ENCODE results near the gene GPR183.

The GPR183 gene

GRCh38 chr13:99271249-99271648 is 36.0 kb downstream of the GPR183 start:
- no peak for DNase-seq (ENCODE audit: low read depth in 1 of 2, low spot score in 1 of 2)

DNA sequence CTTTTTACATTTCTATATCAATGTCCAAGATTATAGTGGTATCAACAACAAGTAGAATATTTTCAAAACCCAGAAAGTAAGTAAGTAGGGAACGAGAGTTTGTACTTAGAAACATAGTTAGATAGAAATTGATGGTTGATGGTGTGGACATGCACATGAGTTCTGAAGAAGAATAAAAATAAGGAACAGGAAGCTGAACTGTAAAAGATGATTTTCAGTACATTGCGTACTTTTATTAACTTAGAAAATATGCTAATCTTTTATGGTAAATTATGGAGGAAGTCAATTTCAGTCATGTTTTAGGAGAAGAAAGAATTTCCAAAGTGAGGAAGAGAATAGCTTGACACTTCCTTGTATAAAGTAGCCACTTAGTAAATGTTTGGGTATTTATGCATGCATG is 36.7 kb downstream of the GPR183 start:
- no peak for DNase-seq (ENCODE audit: low read depth in 1 of 2, low spot score in 1 of 2)

GRCh38 chr13:99269627-99270241 is 37.5 kb downstream of the GPR183 start:
- no peak for DNase-seq (ENCODE audit: low read depth in 1 of 2, low spot score in 1 of 2)

DNA sequence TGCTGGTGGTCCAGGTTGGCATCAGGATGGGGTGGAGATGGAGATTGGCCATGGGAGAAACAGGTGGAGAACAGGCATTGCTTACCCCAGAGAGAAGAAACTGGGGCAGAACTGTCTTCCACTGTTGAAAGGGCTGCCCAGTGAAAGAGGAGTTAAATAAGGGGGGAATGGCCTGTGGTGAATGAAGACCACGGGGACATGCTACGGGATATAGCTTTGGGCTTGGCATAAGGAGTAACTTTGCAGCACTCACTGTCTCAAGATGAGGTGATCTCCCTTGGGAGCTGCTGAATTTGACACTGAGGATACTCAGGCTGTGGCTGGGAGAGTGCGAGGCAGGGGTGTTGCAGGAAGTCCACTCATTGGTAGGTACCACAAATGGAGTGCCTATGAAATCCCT is 38.4 kb downstream of the GPR183 start:
- DNase-seq (ENCODE audit: low read depth in 1 of 2, low spot score in 1 of 2), result no peak

DNA sequence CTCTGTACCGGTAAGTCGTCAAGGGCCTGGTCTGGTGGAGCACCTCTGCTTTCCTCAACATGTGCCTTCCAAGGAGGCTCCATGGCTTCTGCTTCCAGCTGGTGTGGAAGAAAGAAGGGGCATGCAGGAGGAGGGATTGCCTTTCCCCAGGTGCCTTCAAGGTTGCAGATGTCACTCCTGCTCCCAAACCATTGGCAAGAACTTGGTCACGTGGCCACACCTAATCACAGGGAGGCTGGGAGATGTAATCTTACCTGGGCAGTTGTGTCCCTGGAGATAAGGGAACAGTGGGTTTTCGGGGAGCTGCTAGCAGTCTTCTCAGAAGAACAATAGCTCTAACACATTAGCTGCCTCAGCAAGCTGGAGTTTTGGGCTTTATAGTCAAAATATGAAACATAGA is 39.3 kb downstream of the GPR183 start:
- DNase-seq (ENCODE audit: low read depth in 1 of 2, low spot score in 1 of 2), result no peak

DNA sequence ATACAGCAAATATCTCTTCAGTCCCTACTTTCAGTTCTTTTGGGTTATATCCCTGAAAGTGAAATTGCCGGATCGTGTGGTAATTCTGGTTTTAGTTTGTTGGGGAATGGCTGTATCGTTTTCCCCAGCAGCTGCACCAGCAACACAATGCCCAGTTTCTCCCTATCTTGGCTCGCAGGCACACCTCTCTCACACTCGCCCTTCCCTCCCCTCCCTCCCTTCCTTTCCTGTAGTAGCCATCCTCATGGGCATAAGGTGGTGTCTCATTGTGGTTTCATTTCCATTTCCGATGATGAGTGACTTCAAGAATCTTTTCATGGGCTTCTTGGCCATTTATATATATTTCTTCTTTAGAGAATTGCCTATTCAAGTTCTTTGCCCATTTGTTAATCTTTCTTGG is 40.4 kb downstream of the GPR183 start:
- no peak for DNase-seq (ENCODE audit: low read depth in 1 of 2, low spot score in 1 of 2)

- no peak for DNase-seq (ENCODE audit: low read depth in 1 of 2, low spot score in 1 of 2)
These were observed 41.3 kb downstream of the GPR183 start for GRCh38 chr13:99265821-99266426.

GRCh38 chr13:99265162-99265800 is 41.9 kb downstream of the GPR183 start:
- DNase-seq (ENCODE audit: low read depth in 1 of 2, low spot score in 1 of 2), result no peak

DNA sequence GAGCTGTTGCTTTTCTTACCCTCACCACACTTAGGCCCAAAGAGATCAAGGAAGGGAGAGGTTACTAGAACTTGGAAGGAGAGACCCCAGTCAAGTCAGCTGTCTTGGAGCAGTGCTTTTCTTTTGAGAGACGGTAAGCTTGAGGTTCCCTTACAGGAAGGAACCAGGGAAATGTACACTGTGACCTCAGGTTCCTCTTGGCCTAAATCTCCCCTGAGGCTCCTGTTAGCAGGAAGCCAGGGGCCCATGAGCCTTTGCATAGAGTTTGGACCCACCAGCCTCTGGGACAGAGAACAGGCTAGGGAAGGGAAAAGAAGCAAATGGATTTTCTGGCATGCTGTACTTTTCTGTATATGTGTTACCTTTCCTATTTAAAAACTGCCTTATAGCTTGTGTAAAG is 43.1 kb downstream of the GPR183 start:
- DNase-seq (ENCODE audit: low read depth in 1 of 2, low spot score in 1 of 2), result no peak

GRCh38 chr13:99263126-99263785 is 43.9 kb downstream of the GPR183 start:
- no peak for DNase-seq (ENCODE audit: low read depth in 1 of 2, low spot score in 1 of 2)

GRCh38 chr13:99261059-99261458 is 46.1 kb downstream of the GPR183 start:
- DNase-seq (ENCODE audit: low read depth in 1 of 2, low spot score in 1 of 2), result no peak

GRCh38 chr13:99260216-99260615 is 47.0 kb downstream of the GPR183 start:
- DNase-seq (ENCODE audit: low read depth in 1 of 2, low spot score in 1 of 2), result no peak

DNA sequence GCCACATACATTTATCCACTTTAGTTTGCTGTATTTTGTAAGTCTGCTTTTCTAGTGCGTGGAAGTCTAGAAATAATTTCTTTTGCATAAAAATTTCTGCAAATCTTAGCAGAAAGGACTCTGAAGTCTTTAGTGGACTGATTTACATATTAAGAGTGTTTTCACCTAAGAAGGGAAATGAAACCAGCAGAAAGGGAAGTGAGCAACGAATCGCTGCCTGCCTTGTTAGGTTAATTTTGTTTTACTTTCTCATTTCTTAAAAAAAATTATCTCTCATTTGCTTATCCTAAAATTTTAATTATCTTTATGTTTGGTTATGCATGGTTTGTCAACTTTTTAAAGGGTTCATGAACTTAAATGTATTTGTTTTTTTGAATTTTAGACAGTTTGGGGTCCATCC is 48.3 kb downstream of the GPR183 start:
- no peak for DNase-seq (ENCODE audit: low read depth in 1 of 2, low spot score in 1 of 2)

DNA sequence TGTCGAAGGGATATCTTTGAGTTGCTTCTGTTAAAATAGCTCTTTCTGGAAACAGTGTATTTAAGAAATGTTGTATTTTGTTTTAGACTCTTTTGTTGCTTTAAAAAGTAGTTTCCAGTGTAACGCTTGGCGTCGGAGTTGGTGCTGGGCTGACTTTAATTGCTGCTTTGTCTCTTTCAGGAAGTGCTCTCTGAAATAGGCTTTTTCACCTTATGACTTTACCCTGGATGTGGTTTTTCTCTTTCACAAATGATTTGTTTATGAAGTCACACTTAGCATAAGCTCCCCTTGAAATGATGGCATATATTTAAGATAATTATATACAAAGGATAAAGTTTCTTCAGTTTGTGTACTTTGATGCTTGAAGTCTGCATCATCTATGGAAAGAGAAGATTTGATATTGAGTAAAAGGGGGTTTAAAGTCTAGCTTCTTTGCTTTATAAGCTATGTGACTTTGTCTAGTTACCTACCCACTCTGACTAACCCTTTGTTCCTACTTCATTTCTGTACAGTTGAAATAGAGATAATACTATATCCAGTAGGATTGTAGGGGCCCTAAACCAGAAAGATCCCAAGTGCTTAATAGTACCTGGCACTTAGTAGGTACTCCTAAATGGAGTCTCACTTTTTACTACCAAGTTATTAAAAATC is 48.9 kb downstream of the GPR183 start, which contains the start of gene GPR18:
Gene GPR18, minus strand, starts transcription at position 170 of the 651 bp plus-strand sequence. CDS start 2,507 bp downstream, outside the sequence.
- DNase-seq (ENCODE audit: low read depth in 1 of 2, low spot score in 1 of 2), result no peak

DNA sequence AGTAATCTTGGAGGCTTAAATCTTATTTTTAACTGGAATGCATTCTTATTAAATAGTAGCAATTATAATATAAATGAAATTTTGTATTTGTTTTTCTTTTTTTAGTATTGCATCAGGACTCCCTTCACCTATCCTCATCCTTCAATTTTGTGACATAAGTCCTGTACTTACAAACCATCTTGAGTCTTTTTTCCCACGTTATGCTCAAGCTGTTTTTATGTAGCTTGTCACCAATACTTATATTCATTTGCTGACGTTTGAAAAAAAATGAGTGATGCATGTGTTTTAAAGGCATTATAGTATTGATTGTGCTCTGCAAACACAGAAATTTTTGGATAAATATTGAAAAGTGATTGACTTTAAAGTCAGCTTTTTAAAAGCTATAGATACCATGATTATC is 49.9 kb downstream of the GPR183 start:
- no peak for DNase-seq (ENCODE audit: low read depth in 1 of 2, low spot score in 1 of 2)

- DNase-seq (ENCODE audit: low read depth in 1 of 2, low spot score in 1 of 2), result no peak
These were observed 50.5 kb downstream of the GPR183 start for GRCh38 chr13:99256709-99257108.

- DNase-seq (ENCODE audit: low read depth in 1 of 2, low spot score in 1 of 2), result no peak
These were observed 50.9 kb downstream of the GPR183 start for GRCh38 chr13:99256283-99256682.

DNA sequence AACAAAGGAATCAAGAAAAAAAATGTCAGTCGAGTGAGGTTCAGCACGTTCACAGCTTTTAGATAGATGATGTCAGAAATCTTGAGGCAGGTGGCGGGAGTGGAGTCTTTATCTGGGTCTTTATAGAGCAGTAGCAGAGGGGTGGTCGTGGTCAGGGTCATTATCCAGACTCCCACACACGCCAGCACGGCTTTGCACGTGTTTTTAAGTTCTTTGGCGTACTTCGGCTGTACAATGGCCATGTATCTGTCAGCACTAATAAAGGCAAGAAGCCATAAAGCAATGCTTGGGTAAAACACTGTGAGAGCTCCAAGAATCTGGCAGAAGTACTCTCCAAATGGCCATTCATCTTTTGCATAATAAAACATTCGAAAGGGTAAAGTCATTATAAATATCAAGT is 51.9 kb downstream of the GPR183 start:
- DNase-seq (ENCODE audit: low read depth in 1 of 2, low spot score in 1 of 2), result no peak

- DNase-seq (ENCODE audit: low read depth in 1 of 2, low spot score in 1 of 2), result no peak
These were observed 52.4 kb downstream of the GPR183 start for GRCh38 chr13:99254830-99255229.

GRCh38 chr13:99251921-99252320 is 55.3 kb downstream of the GPR183 start:
- no peak for DNase-seq (ENCODE audit: low read depth in 1 of 2, low spot score in 1 of 2)

GRCh38 chr13:99250982-99251825 is 56.0 kb downstream of the GPR183 start:
- no peak for DNase-seq (ENCODE audit: low read depth in 1 of 2, low spot score in 1 of 2)

All from stimulated activated CD4-positive, alpha-beta T cell treated with anti-CD3 and anti-CD28 coated beads, Interleukin-15, amount 100 ng/mL, for 1 hour (primary cell).